HG03175 (cell line): ENCODE data around the gene MCM10.

Experiments used
- ATAC-seq: cut with Tn5 transposase; IDR thresholded peaks from one replicate; pipeline ENCODE4 v1.9.1; 2021; ENCODE audit warnings: mild to moderate bottlenecking, moderate library complexity; ENCODE audit not compliant: unreplicated experiment

Gene MCM10

DNA sequence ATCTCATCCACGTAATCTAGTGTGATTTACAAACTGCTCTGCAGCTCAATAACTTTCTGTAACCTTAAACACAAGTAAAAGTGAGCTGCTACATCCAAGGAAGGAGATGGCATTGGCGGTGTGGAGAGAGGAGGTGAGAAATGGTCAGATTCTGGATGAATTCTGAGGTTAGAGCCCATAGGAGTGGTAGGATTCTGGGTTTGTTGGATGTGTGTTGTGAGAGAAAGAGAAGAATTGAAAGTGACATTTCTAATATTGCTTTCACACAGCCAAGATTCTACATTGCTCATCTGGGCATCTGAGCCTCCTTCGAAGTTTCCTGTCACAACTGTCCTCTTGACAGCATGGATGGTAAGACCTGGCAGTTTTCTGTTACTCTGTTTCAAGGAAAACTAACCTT, 2.5 kb downstream of the MCM10 start:
- no peak for ATAC-seq

DNA sequence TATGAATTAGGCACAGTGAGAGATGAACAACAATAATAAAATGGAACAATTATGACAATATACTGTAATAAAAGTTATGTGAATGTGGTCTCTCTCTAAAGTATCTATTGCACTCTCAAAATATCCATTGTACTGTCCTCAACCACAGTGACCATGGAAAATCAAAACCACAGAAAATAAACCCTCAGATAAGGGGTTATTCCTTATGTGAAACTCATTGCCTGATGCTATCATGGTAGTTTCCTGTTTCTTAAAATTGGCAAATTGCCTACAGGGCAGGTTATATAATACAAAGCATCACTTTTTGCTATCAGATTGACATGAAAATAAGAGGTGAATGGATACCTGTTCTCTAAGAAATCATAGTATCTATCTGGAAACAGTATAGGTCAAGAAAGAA, 3.8 kb downstream of the MCM10 start:
- ATAC-seq: no peak

DNA sequence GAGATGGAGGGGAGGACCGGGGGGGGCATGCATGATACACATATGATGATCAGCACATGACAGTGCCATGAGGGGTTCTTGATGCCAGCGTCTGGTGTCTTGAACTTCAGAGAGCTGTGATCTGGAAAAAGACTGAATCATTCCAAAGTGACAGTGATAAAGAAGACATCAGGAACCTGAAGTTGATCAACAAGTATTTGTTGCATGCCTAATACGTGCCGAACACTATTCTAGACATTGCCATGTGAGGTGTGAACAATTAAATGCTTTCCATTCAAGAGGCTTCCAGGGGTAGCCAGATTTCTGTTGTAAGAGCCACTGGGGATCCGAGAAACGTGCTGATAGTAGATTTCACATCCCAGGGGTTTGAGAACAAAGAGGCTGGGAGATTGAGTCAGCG, 6.2 kb downstream of the MCM10 start:
- ATAC-seq: no peak

DNA sequence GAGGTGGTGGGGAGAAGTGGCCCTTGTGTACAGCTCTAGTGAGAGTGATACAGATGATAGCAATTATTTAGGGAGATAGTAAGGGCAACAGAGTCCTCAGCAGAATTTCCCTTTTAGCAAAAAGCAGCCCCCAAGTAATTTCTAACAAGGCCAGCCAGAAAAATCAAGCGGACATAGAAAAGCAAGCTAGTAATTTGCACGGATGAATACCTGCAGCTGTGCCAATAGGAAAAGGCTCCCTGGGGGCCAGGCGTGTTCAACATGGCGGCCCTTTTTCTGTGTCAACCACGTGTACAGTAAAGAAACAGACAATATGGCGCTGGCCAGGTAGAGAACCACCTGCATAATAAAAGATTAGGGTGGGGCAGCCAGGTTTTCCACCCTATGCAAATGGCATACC, 7.4 kb downstream of the MCM10 start:
- ATAC-seq: no peak

DNA sequence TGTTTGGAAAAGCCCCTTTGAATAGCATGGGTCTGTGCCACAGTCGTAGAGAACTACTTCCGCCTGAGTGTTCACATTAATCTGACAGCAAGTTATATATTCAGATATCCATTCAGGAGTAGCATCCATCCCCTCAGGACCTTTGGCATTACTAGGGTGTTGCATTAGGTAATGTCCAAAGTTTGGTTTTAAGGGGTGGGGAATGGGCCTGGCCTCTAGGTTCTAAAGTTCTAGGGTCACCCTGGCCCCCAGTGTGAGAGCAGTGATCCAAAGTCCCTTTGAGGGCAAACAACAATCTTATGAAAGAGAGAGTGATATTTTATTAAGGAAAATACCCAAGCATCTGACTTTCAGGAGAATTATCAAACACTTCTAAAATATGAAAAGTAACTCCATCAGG, 12.3 kb downstream of the MCM10 start:
- ATAC-seq: no peak

DNA sequence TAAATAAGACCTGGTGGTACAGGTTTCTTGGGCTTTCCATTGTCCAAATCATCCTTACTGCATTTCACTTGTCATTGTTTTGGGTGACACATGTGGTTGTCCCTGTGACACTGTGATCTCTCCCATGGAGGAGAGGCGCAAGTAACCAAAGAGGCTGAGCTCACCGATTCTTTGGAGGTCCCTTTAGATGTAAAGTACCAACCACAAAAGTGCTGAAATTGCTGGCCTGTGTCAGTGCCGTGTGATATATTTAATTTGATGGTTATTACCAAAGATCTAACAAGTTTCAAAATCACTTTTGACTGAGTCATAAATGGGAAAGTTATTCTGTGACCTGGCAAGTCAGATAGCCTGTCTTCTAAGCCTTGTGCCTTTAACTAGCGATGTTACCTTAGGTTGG, 19.4 kb downstream of the MCM10 start:
- no peak for ATAC-seq

DNA sequence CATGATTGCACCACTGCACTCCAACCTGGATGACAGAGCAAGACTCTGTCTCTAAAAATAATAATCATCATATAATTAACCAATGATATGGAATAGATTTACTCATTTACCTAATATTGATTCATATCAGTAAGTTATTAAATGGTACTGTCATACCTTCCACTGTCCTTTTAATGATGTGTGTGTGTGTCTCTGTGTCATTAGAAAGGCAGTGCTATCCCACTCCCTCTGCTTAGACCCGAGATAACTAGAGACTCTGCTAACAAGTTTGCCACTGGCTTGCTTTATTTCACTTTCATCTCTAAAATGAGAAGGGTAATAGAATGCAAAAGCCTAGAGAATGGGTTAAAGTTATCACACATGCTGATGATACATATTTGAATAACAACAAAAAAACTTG, 21.1 kb downstream of the MCM10 start:
- no peak for ATAC-seq

DNA sequence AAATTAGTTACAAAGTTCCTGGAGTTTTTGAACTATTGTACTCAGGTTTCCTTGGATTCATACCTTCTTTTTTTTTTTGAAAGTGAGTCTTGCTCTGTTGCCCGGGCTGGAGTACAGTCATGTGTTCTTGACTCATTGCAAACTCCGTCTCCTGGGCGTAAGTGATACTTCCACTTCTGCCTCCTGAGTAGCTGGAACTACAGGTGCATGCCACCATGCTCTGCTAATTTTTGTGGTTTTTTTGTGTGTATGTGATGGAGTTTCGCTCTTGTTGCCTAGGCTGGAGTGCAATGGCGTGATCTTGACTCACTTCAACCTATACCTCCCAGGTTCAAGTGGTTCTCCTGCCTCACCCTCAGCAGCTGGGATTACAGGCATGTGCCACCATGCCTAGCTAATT, 22.3 kb downstream of the MCM10 start:
- ATAC-seq: peak; percentile 65

DNA sequence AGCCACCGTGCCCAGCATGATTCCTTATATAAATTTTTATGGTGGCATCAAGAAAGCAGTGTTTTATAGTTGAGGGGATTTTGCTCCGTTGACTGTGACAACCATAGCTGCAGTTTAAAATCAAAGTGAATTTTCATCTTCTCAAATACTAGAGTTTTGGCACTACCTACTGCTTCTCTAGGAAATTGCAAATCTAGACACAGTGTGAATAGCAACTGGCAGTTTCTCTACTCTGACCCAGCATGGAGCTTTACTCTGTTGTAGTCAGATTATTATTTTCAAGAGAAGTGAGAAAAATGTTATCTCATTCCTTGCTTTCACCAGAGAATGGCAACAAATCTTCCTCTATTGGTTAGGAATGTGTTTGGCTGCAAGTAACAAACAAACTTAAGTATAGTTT, 22.9 kb downstream of the MCM10 start:
- no peak for ATAC-seq

DNA sequence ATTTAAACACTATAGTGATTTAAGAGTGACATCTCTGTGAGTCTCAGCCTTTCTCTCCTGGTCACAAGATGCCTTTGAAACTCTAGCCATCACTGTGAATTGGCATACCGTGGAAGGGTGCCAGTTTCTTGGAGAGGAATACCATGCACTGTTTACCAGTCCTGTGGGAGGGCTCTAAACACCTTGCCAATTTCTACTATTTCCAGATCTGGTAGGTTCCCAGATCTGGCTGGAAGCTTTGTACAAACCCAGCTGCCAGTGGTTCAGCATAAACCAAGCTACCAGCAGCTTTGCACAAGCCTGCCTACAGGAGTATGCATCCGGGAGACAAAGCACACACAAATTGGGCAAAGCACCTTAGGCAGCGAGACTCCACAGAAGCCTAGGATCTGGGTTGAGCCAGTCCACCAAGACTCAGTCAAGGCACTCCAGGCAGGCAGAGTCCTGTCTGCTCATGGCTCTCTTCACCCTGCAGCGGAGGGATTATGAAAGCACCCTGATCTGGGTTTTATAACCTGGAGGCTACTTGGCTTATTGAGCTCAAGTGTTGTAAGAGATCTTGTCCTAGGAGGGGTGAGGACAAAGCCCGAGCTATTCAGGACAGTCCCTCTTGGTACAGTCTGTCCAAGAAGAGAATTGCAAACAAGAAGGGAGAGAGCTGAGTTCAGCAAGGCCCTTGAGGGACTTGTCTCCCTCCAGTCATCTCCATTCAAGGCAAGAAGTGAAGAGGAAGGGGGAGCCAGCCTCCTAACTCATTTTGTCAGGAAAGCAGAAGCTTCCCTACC, 23.6 kb downstream of the MCM10 start:
- ATAC-seq: no peak

DNA sequence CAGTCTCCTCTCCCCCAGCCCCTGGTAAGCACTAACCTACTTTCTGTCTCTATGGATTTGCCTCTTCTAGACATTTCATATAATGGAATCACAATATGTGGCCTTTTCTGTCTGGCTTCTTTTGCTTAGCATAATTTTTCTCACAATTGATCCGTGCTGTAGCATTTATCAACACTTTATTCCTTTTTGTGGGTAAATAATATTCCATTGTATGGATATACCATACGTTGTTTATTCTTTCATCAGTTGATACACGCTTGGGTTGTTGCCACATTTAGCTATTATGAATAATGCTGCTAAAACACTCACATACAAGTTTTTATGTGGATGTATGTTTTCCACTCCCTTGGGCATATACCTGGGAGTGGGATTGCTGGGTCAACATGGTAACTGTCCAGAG, 25.8 kb downstream of the MCM10 start:
- ATAC-seq: no peak

DNA sequence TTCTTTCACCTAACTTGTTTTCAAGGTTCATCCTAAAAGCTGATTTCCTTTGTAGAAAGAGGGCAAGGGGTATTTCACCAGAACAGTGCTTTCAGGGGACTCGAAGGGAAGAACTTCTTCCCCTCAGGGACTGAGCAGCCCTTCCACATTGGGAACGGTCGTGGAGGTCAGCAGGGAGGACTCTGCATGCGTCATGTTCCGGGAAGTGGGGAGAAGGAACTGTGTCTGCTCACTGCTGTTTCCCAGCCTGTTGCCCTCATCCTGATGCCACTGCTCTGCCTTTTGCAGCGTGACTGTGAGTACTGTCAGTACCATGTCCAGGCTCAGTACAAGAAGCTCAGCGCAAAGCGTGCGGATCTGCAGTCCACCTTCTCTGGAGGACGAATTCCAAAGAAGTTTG, 27.2 kb downstream of the MCM10 start:
- ATAC-seq: no peak

DNA sequence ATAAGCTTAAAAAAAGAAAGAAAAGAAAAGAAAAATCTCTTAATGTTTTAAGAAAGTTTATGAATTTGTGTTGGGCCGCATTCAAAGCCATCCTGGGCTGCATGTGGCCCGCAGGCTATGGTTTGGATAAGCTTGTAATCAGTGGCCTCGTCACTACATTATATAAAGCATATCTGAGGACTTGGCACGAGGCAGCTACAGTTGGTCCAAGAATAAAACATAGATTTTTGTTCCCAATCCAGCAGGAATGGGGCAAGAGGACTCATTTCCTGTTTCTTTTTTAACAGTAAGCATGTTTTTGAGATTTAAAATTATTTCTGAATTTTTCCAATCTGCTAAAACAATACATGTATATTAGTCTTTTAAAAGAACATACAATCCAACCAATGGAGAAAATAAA, 28.6 kb downstream of the MCM10 start:
- ATAC-seq: no peak

DNA sequence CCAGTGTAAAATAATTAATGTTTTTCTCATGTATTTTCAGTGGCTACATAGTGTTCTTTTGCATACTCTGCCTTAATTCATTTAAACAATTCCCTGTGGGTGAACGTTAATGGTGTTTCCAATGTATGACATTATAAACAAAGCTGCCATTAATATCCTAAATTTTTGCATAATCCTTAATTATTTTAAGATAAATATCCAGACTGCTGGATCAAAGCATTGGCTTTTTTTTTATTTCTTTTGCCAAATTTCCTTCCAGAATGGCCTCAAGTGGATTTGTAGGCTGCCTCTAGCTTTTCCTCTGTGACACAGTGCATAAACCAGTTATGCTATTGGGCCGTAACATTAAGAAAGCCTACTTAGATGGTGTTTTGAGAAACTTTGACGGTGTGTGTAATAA, 29.5 kb downstream of the MCM10 start:
- ATAC-seq: no peak

DNA sequence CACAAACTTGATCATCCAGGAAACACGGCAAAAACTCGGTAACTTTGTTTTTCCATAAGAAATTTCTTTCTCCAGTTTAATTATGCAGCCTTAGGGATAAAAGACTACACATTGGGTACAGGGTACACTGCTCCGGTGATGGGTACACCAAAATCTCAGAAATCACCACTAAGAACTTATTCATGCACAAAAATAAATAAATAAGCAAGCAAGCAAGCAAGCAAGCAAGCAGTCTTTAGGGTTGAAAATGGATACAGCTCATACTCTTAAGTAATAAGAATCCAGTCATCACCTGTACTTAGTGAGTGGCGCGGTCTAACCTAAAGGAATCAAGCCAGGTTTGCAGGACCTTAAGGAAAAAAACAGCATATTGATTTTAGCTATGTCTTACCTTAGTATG, 30.0 kb downstream of the MCM10 start:
- no peak for ATAC-seq

DNA sequence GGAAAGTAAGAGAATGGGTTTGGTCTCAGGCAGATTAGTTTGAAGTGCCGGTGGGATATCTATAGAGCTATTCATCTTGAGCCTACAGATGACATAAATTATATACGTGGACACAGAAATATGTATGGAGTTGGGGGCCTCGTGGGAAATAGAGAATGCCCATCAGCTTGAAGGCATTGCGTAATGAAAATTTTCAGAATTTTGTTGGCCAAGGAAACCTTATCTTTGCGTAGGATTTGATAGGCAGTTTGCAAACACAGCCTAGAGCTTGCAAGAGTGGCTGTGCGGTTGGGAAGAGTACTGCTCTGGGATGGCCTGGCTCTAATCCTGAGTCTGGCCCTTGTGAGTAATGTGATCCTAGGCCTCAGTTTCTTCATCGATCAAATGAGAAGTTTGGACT, 32.3 kb downstream of the MCM10 start:
- no peak for ATAC-seq

DNA sequence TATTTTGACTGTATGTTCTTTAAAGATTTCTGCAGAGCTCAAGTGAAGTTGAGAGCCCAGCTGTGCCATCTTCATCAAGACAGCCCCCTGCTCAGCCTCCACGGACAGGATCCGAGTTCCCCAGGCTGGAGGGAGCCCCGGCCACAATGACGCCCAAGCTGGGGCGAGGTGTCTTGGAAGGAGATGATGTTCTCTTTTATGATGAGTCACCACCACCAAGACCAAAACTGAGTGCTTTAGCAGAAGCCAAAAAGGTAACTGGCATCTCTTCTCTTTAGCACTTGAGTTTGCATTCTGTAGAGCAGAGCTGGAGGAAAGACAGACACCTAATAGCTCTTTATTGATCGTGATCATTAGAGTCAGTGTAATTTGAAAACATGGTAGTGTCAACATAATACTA, 33.7 kb downstream of the MCM10 start:
- ATAC-seq: no peak

DNA sequence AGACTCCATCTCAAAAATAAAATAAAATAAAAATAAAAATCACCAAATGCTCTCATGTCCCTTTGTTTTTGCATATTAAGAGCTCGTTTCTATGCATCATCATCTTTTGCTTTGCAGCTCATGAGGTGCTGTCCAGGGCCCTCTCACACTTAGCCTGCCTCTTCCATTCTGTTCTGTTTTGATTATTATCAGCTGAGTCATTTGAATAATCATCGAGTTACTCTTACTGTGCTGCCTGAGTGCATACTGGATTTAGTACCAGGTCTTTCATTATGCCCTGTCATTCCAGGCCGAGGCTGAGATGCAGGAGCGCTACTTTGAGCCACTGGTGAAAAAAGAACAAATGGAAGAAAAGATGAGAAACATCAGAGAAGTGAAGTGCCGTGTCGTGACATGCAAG, 39.8 kb downstream of the MCM10 start:
- no peak for ATAC-seq

DNA sequence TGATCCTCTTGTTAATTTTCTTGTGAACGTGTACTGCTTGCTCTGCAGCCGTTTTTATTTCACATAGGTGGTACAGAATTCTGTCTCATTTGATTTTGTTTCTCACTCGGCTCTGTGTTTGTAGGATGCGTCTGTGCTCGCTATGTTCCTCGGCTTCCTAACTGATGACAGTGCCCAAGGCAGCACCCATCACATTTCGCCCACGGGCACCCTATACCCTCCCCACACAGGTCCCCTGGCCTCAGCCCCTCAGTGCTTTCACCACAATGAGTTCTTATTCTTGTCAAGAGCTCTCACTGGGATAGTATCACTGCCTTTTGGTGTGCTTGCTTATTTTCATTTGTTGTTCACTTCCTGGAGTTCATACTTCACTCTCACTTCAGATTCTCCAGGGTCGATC, 44.7 kb downstream of the MCM10 start:
- ATAC-seq: no peak

DNA sequence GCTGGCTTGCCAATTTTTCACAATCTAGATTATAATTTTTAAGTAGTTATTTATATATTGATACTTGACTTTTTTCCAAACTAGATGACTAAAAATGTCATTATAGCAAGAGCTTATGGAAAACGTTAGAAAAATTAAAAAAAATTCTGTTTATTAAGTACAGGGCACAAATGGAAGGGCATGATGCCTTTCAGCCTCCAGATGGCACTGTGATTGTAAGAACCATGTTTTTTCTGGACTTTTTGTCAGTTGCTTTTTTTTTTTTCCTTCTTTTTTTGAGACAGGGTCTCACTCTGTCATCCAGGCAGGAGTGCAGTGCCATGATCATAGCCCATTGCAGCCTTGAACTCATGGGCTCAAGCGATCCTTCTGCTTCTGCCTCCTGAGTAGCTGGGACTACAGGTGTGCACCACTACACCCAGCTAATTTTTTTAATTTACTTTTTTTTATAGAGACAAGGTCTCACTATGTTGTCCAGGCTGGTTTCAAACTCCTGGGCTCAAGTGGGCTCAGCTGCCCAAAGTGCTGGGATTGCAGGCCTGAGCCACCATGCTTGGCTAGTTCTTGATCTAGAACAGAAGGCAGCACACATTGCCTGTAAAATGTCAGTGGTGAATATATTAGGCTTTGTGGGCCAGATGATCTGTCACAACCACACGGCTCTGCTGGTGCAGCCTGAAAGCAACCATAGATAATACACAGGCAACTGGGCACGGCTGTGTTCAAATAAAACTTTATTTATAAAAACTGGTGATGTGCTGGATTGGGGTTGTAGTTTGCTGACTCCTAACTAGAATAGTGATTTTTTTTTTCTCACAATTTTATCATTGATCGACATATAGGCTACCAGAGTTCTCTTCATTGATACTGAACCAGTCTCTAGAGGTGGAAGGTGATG, 45.4 kb downstream of the MCM10 start:
- no peak for ATAC-seq

DNA sequence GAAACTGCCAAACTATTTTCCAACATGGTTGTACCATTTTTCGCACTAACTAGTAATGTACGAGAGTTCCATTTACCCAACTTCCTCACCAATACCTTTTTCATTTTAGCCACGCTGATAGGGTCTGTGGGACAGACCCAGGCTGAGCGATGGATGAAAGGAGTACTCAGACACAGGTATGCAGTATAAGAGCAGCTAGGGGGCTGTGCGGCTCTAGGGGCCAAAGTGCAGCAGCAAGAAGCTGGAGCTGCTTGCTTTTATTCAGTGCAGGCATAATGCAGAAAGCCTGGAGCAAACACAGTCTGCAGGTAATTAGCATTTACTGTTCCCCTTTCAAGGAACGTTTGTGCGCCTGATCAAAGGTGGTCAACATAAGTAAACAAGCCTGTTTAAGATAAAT, 51.8 kb downstream of the MCM10 start:
- ATAC-seq: no peak

DNA sequence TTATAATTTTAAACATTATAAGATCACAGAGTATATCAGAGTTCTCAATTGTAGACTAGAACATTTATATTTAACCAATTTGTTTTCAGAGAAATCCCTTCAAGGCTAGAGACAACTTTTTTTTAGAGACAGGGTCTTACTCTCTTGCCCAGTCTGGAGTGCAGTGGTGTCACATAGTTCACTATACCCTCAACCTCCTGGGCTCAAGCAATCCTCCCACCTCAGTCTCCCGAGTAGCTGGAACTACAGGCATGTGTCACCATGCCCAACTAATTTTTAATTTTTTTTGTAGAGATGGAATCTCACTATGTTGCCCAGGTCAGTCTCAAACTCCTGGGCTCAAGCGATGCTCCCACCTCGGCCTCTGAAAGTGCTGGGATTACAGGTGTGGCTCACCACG, 57.5 kb downstream of the MCM10 start:
- no peak for ATAC-seq
